NCI-H446 (cell line): ENCODE results near the gene MLLT6.

Experiments
- DNase-seq, 2 experiments: peaks; one replicate each; lab custom pipeline; 2025; lab: John Stamatoyannopoulos, UW

Gene MLLT6

GRCh38 chr17:38727736-38728135, 22.7 kb downstream of the MLLT6 start:
- no peak for DNase-seq

- no peak for DNase-seq
Observed at GRCh38 chr17:38728290-38728831, 23.3 kb downstream of the MLLT6 start.

GRCh38 chr17:38729368-38729885, 24.4 kb downstream of the MLLT6 start:
- DNase-seq: no peak

GRCh38 chr17:38729886-38730525, 24.9 kb downstream of the MLLT6 start, which contains the start of gene CISD3:
TSS of gene CISD3 (plus strand) at chr17:38730341. CDS start at chr17:38730359, 18 bp downstream.
- peak in 1 of 2 experiments; percentile 86 for DNase-seq

- DNase-seq: peak in 1 of 2 experiments; percentile 61
Observed at GRCh38 chr17:38730526-38731379, 25.7 kb downstream of the MLLT6 start.

GRCh38 chr17:38731526-38732294, 26.6 kb downstream of the MLLT6 start:
- DNase-seq: peak in 1 of 2 experiments; percentile 45

- DNase-seq: peak in 1 of 2 experiments; percentile 51
Observed at GRCh38 chr17:38732376-38733281, 27.6 kb downstream of the MLLT6 start.

- DNase-seq: no peak
Observed at GRCh38 chr17:38733282-38733981, 28.4 kb downstream of the MLLT6 start.

GRCh38 chr17:38733982-38734973, 29.2 kb downstream of the MLLT6 start:
- DNase-seq: peak in 1 of 2 experiments; percentile 18

GRCh38 chr17:38735161-38735997, 30.3 kb downstream of the MLLT6 start:
- DNase-seq: peak; percentile 39 to 49

GRCh38 chr17:38738007-38738662, 33.1 kb downstream of the MLLT6 start:
- no peak for DNase-seq

GRCh38 chr17:38738686-38739085, 33.6 kb downstream of the MLLT6 start:
- DNase-seq: no peak

GRCh38 chr17:38739305-38739704, 34.2 kb downstream of the MLLT6 start:
- no peak for DNase-seq

- no peak for DNase-seq
Observed at GRCh38 chr17:38740044-38740443, 35.0 kb downstream of the MLLT6 start.

- no peak for DNase-seq
Observed at GRCh38 chr17:38740806-38741205, 35.7 kb downstream of the MLLT6 start.

GRCh38 chr17:38741461-38741860, 36.4 kb downstream of the MLLT6 start:
- DNase-seq: no peak

GRCh38 chr17:38741921-38742410, 36.9 kb downstream of the MLLT6 start:
- no peak for DNase-seq
